Testis (tissue), 2 donors: ENCODE measurements around the gene CXXC5.

Experiments used
- POLR2A ChIP-seq: fragments of 450-650 bp; IDR thresholded peaks from one replicate; pipeline ENCODE4 v1.6.1; 2017; ENCODE audit warnings: antibody characterized with exemption, mild to moderate bottlenecking, moderate library complexity
- TF ChIP-seq, protein P1 (sequence below), 3 experiments: fragments of 450-650 bp in 2 of 3; fragments of 200-600 bp in 1 of 3; sonication (generic) in 1 of 3; IDR thresholded peaks; one replicate each; pipeline ENCODE4 v1.5.1; 2016 to 2019; ENCODE audit warnings: antibody characterized with exemption in 3 of 3, mild to moderate bottlenecking in 2 of 3, moderate library complexity in 1 of 3

DNA sequence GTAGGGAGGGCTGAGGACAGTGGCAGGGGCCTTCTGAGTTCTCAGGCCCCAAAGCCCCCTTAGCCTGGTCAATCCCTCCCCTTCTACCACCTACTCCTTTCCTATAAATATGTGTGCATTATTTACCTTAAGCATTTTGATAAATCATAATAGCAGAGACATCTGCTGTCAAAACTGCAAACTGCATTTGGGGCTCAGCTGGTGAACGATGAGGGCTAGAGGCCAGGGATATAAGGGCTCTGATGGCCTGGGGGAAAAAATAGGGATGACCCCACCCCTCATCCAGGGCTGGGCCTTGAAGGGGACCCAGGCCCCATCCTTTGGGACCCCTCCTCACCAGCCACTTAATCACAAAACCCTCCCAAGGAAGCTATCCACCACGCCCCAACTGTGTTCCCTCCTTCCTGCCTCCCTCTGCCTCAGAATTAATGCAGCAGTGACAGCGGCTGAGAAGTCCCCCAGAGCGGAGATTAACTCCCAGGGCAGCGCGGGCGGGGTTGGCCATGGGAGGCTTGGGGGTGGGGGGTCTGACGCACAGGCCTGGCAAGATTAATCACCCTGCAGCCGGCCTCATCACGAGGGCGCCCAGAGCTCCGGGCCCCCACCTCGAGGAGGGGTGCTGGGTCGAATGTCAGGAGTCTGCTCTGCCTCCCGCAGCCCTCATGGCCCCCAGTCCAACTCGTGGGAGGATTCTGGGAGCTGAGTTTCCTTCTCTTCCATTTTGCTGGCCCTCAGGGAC, 42.1 kb downstream of the CXXC5 start:
- TF ChIP-seq, protein P1, sequence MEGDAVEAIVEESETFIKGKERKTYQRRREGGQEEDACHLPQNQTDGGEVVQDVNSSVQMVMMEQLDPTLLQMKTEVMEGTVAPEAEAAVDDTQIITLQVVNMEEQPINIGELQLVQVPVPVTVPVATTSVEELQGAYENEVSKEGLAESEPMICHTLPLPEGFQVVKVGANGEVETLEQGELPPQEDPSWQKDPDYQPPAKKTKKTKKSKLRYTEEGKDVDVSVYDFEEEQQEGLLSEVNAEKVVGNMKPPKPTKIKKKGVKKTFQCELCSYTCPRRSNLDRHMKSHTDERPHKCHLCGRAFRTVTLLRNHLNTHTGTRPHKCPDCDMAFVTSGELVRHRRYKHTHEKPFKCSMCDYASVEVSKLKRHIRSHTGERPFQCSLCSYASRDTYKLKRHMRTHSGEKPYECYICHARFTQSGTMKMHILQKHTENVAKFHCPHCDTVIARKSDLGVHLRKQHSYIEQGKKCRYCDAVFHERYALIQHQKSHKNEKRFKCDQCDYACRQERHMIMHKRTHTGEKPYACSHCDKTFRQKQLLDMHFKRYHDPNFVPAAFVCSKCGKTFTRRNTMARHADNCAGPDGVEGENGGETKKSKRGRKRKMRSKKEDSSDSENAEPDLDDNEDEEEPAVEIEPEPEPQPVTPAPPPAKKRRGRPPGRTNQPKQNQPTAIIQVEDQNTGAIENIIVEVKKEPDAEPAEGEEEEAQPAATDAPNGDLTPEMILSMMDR (IDR thresholded peaks at IDR 0.05): peak; percentile 34 to 51 (median 37)
- TF ChIP-seq POLR2A: no peak
